WTC11 (cell line): ENCODE data around the gene LDLRAD4. TPM values are rescaled to one million over a fixed set of nuclear protein-coding genes. Genes with fewer than 3 reads are reported as not detected.

Source experiments
- ATAC-seq: fragments of 200-7000 bp; cut with Tn5 transposase; 2 replicates; pipeline ENCODE4 v1.10.0; 2021; ENCODE audit warnings: mild to moderate bottlenecking, moderate library complexity
- CTCF ChIA-PET: fragments of 300-600 bp; sonication (Branson Sonifier 250); formaldehyde crosslinking; loops from one replicate; lab custom pipeline; 2021; ENCODE audit warnings: antibody characterized with exemption; lab: Charles Lee
- POLR2A ChIA-PET: fragments of 350-600 bp; sonication (Branson Sonifier 250); formaldehyde crosslinking; loops from one replicate; lab custom pipeline; 2021; ENCODE audit warnings: antibody characterized with exemption; lab: Charles Lee
- DNase-seq: peaks from one replicate; pipeline ENCODE4 v3.0.0; 2021; ENCODE audit warnings: low spot score
- H3K27ac Mint-ChIP-seq: 2 replicates; pipeline ENCODE4 v1.8.0; 2021; ENCODE audit warnings: mixed read lengths
- H3K27me3 Mint-ChIP-seq: 2 replicates; pipeline ENCODE4 v1.8.0; 2021; ENCODE audit warnings: low read depth, mild to moderate bottlenecking, moderate library complexity, mixed read lengths
- H3K36me3 Mint-ChIP-seq: 2 replicates; pipeline ENCODE4 v1.8.0; 2021; ENCODE audit warnings: mixed read lengths
- H3K4me1 Mint-ChIP-seq: 2 replicates; pipeline ENCODE4 v1.8.0; 2022; ENCODE audit warnings: mixed read lengths
- H3K4me3 Mint-ChIP-seq: 2 replicates; pipeline ENCODE4 v1.8.0; 2021; ENCODE audit warnings: mild to moderate bottlenecking, moderate library complexity, mixed read lengths
- H3K9me3 Mint-ChIP-seq: 2 replicates; pipeline ENCODE4 v1.8.0; 2021; ENCODE audit warnings: mixed read lengths
- ARID4B ChIP-seq: sonication (generic); formaldehyde crosslinking; IDR thresholded peaks from 2 replicates; pipeline ENCODE4 v1.8.0; 2023; ENCODE audit warnings: missing genetic modification reagents, mild to moderate bottlenecking, borderline replicate concordance
- CBFB ChIP-seq: sonication (generic); formaldehyde crosslinking; IDR thresholded peaks from 2 replicates; pipeline ENCODE4 v1.8.1; 2022; ENCODE audit warnings: mild to moderate bottlenecking, low read depth, missing genetic modification reagents
- EMX1 ChIP-seq: fragments of 250-450 bp; sonication (Bioruptor Pico); IDR thresholded peaks from 2 replicates; pipeline ENCODE4 v1.8.0; 2021; ENCODE audit warnings: mild to moderate bottlenecking
- IRF1 ChIP-seq: sonication (generic); formaldehyde crosslinking; IDR thresholded peaks from 2 replicates; pipeline ENCODE4 v1.8.0; 2023; ENCODE audit warnings: missing genetic modification reagents
- MAX ChIP-seq: sonication (generic); formaldehyde crosslinking; IDR thresholded peaks from 2 replicates; pipeline ENCODE4 v1.8.0; 2022; ENCODE audit warnings: mild to moderate bottlenecking, missing genetic modification reagents
- MXD4 ChIP-seq: fragments of 250-450 bp; sonication (Bioruptor Pico); IDR thresholded peaks from 2 replicates; pipeline ENCODE4 v1.8.0; 2021; ENCODE audit warnings: mild to moderate bottlenecking, moderate library complexity, borderline replicate concordance
- NR2C2 ChIP-seq: sonication (generic); formaldehyde crosslinking; IDR thresholded peaks from 2 replicates; pipeline ENCODE4 v1.8.0; 2022; ENCODE audit warnings: mild to moderate bottlenecking, missing genetic modification reagents
- ZNF512 ChIP-seq: sonication (generic); formaldehyde crosslinking; IDR thresholded peaks from 2 replicates; pipeline ENCODE4 v1.8.1; 2022; ENCODE audit warnings: missing genetic modification reagents, borderline replicate concordance
- ZSCAN18 ChIP-seq: fragments of 250-450 bp; sonication (Bioruptor Pico); IDR thresholded peaks from 2 replicates; pipeline ENCODE4 v2.1.2; 2022; ENCODE audit warnings: mild to moderate bottlenecking, moderate library complexity
- total RNA-seq: library from RNA; stranded (reverse); gene quantifications from 3 replicates; pipeline ENCODE4 v1.2.3, GENCODE V29; 2021

Gene LDLRAD4
- total RNA-seq, 1 experiment from 2014 or later = 6.2 TPM

- Mint-ChIP-seq H3K27me3 (no peaks in the 10 kb centered on the region), H3K4me1 (peaks cover 10% of the 10 kb centered on the region), H3K9me3 (no peaks in the 10 kb centered on the region)
- POLR2A ChIA-PET = no interaction called here
- CTCF ChIA-PET = interaction anchor here (0.7 kb wide), 1 partner anchor 260 kb away, joined by 3 read pairs; no protein-coding TSS in a partner anchor
- ATAC-seq = no peak
- TF ChIP-seq ZSCAN18 (CRISPR knock-in tag) (no peak), CBFB (CRISPR knock-in tag) (no peak), ARID4B (CRISPR knock-in tag) (no peak), MAX (CRISPR knock-in tag) (no peak), NR2C2 (no peak), MXD4 (CRISPR knock-in tag) (no peak), ZNF512 (CRISPR knock-in tag) (no peak), IRF1 (no peak)
- TF ChIP-seq, all 79 proteins: peak for 0
- H3K36me3 Mint-ChIP-seq = no peaks in the 10 kb centered on the region
- no peak overlapping the region for H3K27ac Mint-ChIP-seq
- no peak overlapping the region for H3K4me3 Mint-ChIP-seq
- DNase-seq = no peak
Observed at GRCh38 chr18:13372531-13372951, 154.0 kb downstream of the LDLRAD4 start.

- no peaks in the 10 kb centered on the region for H3K9me3 Mint-ChIP-seq
- no peak overlapping the region for H3K27ac Mint-ChIP-seq
- TF ChIP-seq ZSCAN18 (CRISPR knock-in tag) (no peak), EMX1 (no peak), MAX (CRISPR knock-in tag) (no peak)
- TF ChIP-seq, all 79 proteins: peak for 0
- H3K4me1 Mint-ChIP-seq = peaks cover 8% of the 10 kb centered on the region
- no peaks in the 10 kb centered on the region for H3K36me3 Mint-ChIP-seq
- no peak for DNase-seq
- ChIA-PET CTCF (interaction anchor here (1.5 kb wide), 1 partner anchor 261 kb away, joined by 5 read pairs; no protein-coding TSS in a partner anchor), POLR2A (no interaction called here)
- no peak overlapping the region for H3K4me3 Mint-ChIP-seq
- no peaks in the 10 kb centered on the region for H3K27me3 Mint-ChIP-seq
- no peak for ATAC-seq
Observed at GRCh38 chr18:13374096-13374467, 155.5 kb downstream of the LDLRAD4 start.
